ENCODE measurements around the gene CAMK1D.

DNA sequence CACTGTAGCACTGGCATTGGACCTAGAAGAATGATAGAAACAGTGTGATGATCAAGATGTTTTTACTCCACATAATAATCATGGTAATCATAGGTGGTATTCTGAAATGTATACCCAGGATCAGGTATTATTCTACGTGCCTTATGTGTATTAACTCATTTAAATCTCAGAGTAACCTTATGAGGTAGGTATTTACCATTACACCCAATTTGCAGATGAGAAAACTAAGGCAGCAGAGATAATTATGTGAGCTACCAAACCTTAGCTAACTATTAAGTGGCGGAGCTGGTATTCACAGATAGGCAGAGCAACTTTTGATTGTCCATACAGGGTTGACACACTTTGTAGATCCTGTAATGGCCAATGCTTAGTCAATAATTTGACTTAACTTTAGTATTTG lies 2.5 kb downstream of the CAMK1D start:
- no peak for TF ChIP-seq MEIS1 (CRISPR knock-in tag; IDR thresholded peaks at IDR 0.05; ENCODE audit: borderline replicate concordance)
- no peak for TF ChIP-seq RBAK (tag by site-specific recombination; IDR thresholded peaks at IDR 0.05)
- TF ChIP-seq, protein P1, sequence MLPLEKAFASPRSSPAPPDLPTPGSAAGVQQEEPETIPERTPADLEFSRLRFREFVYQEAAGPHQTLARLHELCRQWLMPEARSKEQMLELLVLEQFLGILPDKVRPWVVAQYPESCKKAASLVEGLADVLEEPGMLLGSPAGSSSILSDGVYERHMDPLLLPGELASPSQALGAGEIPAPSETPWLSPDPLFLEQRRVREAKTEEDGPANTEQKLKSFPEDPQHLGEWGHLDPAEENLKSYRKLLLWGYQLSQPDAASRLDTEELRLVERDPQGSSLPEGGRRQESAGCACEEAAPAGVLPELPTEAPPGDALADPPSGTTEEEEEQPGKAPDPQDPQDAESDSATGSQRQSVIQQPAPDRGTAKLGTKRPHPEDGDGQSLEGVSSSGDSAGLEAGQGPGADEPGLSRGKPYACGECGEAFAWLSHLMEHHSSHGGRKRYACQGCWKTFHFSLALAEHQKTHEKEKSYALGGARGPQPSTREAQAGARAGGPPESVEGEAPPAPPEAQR (tag by site-specific recombination; IDR thresholded peaks at IDR 0.05): no peak
- TF ChIP-seq ZNF510 (tag by site-specific recombination; IDR thresholded peaks at IDR 0.05; ENCODE audit: insufficient replicate concordance): no peak

All from HEK293 (cell line).